Measurements from ENCODE around the gene C22orf23. TPM values are rescaled to one million over a fixed set of nuclear protein-coding genes. Genes with fewer than 3 reads are reported as not detected.
"Not testable (repeated sequence)": the region's sequence is repeated elsewhere in the genome, so short reads cannot be mapped to it uniquely, and the experiment has no call there.

Gene C22orf23
- total RNA-seq, 4 donors from 2014 or later, result 0.21 TPM; not detected in 3

DNA sequence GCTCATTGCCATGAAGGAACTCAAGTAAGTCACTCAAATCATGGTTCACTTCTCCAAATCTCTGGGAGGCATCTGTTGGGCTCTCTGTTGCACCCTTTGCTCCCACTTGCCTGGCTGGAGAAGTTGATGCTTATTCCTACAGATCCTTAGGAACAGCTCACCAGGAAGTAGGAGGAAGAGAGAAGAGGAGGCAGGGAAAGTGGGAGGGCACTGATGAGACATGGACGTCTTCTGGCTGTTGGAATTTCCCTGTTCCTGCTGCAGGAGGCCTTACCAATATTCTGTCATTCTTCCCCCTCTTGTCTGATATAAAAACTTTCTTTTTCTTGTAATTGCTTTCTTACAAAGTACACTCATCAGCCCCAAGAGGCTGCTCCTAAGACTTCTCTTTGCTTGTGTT, 13.7 kb upstream of the C22orf23 start:
- TF ChIP-seq POLR2A (IDR thresholded peaks at IDR 0.05), result no peak
- TF ChIP-seq CTCF (IDR thresholded peaks at IDR 0.05), result no peak
- H3K9me3 ChIP-seq, result no peaks in the 10 kb centered on the region
- no peaks in the 10 kb centered on the region for H3K27me3 ChIP-seq
- H3K4me3 ChIP-seq, result no peak overlapping the region
- 20 to 33% methylated on average over 1 of the region's 1 CpG for WGBS, 2 donors
- DNase-seq (ENCODE audit: low spot score in 2 of 2), result no peak
- peaks cover 0 to 64% (median 5%) of the 10 kb centered on the region in 3 donors for H3K36me3 ChIP-seq
- H3K4me1 ChIP-seq, result peaks cover 0 to 66% (median 21%) of the 10 kb centered on the region in 4 donors
- peak overlapping the region in 3 of 4 donors; percentile 51 to 80 (median 77) for H3K27ac ChIP-seq

DNA sequence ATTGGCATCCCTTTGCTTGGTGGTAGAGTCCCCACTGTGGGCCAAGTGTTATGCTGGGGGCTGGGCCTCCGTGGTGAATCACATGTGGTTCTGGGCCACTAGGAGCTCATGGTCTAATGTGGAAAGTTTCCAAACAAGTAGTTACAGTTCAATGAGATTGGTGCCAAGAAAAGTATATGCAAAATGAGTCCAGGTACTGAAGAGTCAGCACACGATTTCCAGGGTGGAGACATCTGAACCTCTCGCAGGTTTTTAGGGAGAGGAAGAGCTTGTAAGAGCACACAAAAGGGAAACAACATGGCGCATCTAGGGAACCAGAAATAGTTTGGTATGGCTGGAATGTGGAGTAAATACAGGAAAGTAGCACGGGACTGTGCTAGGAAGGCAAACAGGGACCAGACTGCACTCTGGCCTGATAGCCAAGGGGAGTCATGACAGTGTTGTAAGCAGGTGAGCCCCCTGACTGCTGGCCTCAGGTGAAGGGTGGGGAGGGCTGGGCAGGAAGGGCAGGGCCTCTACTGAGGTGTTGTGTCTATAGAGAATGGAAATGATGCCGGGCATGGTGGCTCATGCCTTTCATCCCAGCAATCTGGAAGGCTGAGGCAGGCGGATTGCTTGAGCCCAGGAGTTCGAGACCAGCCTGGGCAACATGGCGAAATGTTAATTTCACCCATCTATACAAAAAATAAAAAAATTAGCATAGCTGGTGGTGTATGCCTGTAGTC, 12.7 kb upstream of the C22orf23 start:
- no peaks in the 10 kb centered on the region for H3K9me3 ChIP-seq
- no peak for DNase-seq (ENCODE audit: low spot score in 2 of 2)
- 69 to 72% methylated on average over 9 of the region's 9 CpGs for WGBS, 2 donors
- TF ChIP-seq EP300 (IDR thresholded peaks at IDR 0.05) (no peak), POLR2A (IDR thresholded peaks at IDR 0.05) (no peak), CTCF (IDR thresholded peaks at IDR 0.05) (no peak)
- H3K4me3 ChIP-seq, result no peak overlapping the region
- peaks cover 0 to 59% (median 21%) of the 10 kb centered on the region in 4 donors for H3K4me1 ChIP-seq
- H3K27ac ChIP-seq, result peak overlapping the region in 3 of 4 donors; percentile 51 to 80 (median 77)
- peaks cover 0 to 73% (median 5%) of the 10 kb centered on the region in 3 donors for H3K36me3 ChIP-seq
- H3K27me3 ChIP-seq, result no peaks in the 10 kb centered on the region

GRCh38 chr22:37961062-37961461, 7.7 kb upstream of the C22orf23 start:
- H3K27ac ChIP-seq, result no peak overlapping the region
- H3K27me3 ChIP-seq, result no peaks in the 10 kb centered on the region
- TF ChIP-seq CTCF (IDR thresholded peaks at IDR 0.05) (no peak), EP300 (IDR thresholded peaks at IDR 0.05) (no peak), POLR2A (IDR thresholded peaks at IDR 0.05) (no peak)
- peaks cover 0 to 30% (median 4%) of the 10 kb centered on the region in 4 donors for H3K4me1 ChIP-seq
- DNase-seq (ENCODE audit: low spot score in 2 of 2), result no peak
- H3K4me3 ChIP-seq, result no peak overlapping the region
- H3K9me3 ChIP-seq, result no peaks in the 10 kb centered on the region
- H3K36me3 ChIP-seq, result peaks cover 0 to 82% (median 19%) of the 10 kb centered on the region in 3 donors
- WGBS, 2 donors, result 98 to 99% methylated on average over 4 of the region's 4 CpGs

- no peak for DNase-seq (ENCODE audit: low spot score in 2 of 2)
- Histone ChIP-seq H3K4me1 (peaks cover 0 to 31% (median 7%) of the 10 kb centered on the region in 4 donors), H3K27ac (no peak overlapping the region), H3K27me3 (no peaks in the 10 kb centered on the region), H3K36me3 (peaks cover 0 to 87% (median 19%) of the 10 kb centered on the region in 3 donors), H3K9me3 (no peaks in the 10 kb centered on the region), H3K4me3 (no peak overlapping the region)
- no peak for TF ChIP-seq EP300 (IDR thresholded peaks at IDR 0.05)
- no peak for TF ChIP-seq CTCF (IDR thresholded peaks at IDR 0.05)
- no peak for TF ChIP-seq POLR2A (IDR thresholded peaks at IDR 0.05)
- WGBS, 2 donors, result 95 to 96% methylated on average over 18 of the region's 18 CpGs
Measured at GRCh38 chr22:37959231-37959825, 5.9 kb upstream of the C22orf23 start.

- no peak overlapping the region for H3K27ac ChIP-seq
- H3K4me3 ChIP-seq, result no peak overlapping the region
- no peak for TF ChIP-seq POLR2A (IDR thresholded peaks at IDR 0.05)
- no peak for TF ChIP-seq EP300 (IDR thresholded peaks at IDR 0.05)
- TF ChIP-seq CTCF (IDR thresholded peaks at IDR 0.05), result no peak
- H3K9me3 ChIP-seq, result no peaks in the 10 kb centered on the region
- 85 to 90% methylated on average over 4 of the region's 4 CpGs for WGBS, 2 donors
- no peak for DNase-seq (ENCODE audit: low spot score in 2 of 2)
- peaks cover 0 to 67% (median 19%) of the 10 kb centered on the region in 3 donors for H3K36me3 ChIP-seq
- peaks cover 0 to 45% (median 14%) of the 10 kb centered on the region in 4 donors for H3K4me1 ChIP-seq
- H3K27me3 ChIP-seq, result no peaks in the 10 kb centered on the region
Measured at GRCh38 chr22:37957232-37957631, 3.8 kb upstream of the C22orf23 start.

DNA sequence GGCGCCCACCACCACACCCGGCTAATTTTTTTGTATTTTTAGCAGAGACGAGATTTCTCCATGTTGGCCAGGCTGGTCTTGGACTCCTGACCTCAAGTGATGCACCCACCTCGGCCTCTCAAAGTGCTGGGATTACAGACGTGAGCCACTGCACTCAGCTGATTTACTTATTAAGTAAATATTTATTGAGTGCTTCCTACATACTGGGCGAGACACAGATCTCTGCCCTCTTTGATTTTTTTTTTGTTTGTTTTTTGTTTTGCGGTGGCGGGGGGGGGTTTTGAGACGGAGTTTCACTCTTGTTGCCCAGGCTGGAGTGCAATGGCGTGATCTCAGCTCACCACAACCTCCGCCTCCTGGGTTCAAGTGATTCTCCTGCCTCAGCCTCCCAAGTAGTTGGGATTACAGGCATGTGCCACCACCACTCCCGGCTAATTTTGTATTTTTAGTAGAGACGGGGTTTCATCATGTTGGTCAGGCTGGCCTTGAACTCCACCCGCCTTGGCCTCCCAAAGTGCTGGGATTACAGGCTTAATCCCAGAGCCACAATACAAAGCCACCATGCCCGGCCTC, 2.5 kb upstream of the C22orf23 start:
- 73 to 78% methylated on average over 15 of the region's 15 CpGs for WGBS, 2 donors
- not testable (repeated sequence) for DNase-seq (ENCODE audit: low spot score in 2 of 2)

More for the DNA sequence above, 2.5 kb upstream of the C22orf23 start:
- peaks cover 0 to 54% (median 19%) of the 10 kb centered on the region in 3 donors for H3K36me3 ChIP-seq
- H3K27me3 ChIP-seq, H3K4me3 ChIP-seq, H3K9me3 ChIP-seq, H3K27ac ChIP-seq: not testable (repeated sequence)
- peaks cover 0 to 47% (median 14%) of the 10 kb centered on the region in 4 donors for H3K4me1 ChIP-seq

All from tibial nerve (tissue), 4 donors.